ENCODE measurements around the gene SPAG16. TPM values are rescaled to one million over a fixed set of nuclear protein-coding genes. Genes with fewer than 3 reads are reported as not detected.
"Not testable (repeated sequence)": the region's sequence is repeated elsewhere in the genome, so short reads cannot be mapped to it uniquely, and the experiment has no call there.

SPAG16 gene
- polyA plus RNA-seq, 3 donors from 2014 or later: 9.7 to 18.6 (median 11.5) TPM

- not testable (repeated sequence) for DNase-seq; H3K27ac Mint-ChIP-seq; H3K9me3 Mint-ChIP-seq; H3K4me3 Mint-ChIP-seq; H3K4me1 Mint-ChIP-seq; H3K36me3 Mint-ChIP-seq; H3K27me3 Mint-ChIP-seq (ENCODE audit: low read depth in 3 of 3)
Measured at GRCh38 chr2:213407027-213407426, 122.8 kb downstream of the SPAG16 start.

GRCh38 chr2:213408426-213409070 is 124.3 kb downstream of the SPAG16 start:
- H3K4me3 Mint-ChIP-seq; H3K9me3 Mint-ChIP-seq; H3K4me1 Mint-ChIP-seq; H3K27me3 Mint-ChIP-seq (ENCODE audit: low read depth in 3 of 3); DNase-seq; H3K36me3 Mint-ChIP-seq; H3K27ac Mint-ChIP-seq: not testable (repeated sequence)

- not testable (repeated sequence) for H3K27me3 Mint-ChIP-seq (ENCODE audit: low read depth in 3 of 3); DNase-seq; H3K4me1 Mint-ChIP-seq; H3K27ac Mint-ChIP-seq; H3K4me3 Mint-ChIP-seq; H3K9me3 Mint-ChIP-seq; H3K36me3 Mint-ChIP-seq
Measured at GRCh38 chr2:213410687-213411086, 126.4 kb downstream of the SPAG16 start.

GRCh38 chr2:213411582-213412289 is 127.5 kb downstream of the SPAG16 start:
- H3K27me3 Mint-ChIP-seq (ENCODE audit: low read depth in 3 of 3): no peaks in the 10 kb centered on the region
- no peak overlapping the region for H3K27ac Mint-ChIP-seq

GRCh38 chr2:213415093-213415492 is 130.8 kb downstream of the SPAG16 start:
- H3K27me3 Mint-ChIP-seq (ENCODE audit: low read depth in 3 of 3): no peaks in the 10 kb centered on the region
- peaks cover 0 to 4% (median 0%) of the 10 kb centered on the region in 6 donors for H3K9me3 Mint-ChIP-seq
- H3K36me3 Mint-ChIP-seq: no peaks in the 10 kb centered on the region
- H3K27ac Mint-ChIP-seq: no peak overlapping the region
- H3K4me3 Mint-ChIP-seq: no peak overlapping the region
- DNase-seq: no peak
- no peaks in the 10 kb centered on the region for H3K4me1 Mint-ChIP-seq

More at GRCh38 chr2:213411582-213412289, 127.5 kb downstream of the SPAG16 start:
- Mint-ChIP-seq H3K4me1 (no peaks in the 10 kb centered on the region), H3K9me3 (peaks cover 0 to 3% (median 0%) of the 10 kb centered on the region in 6 donors), H3K4me3 (no peak overlapping the region), H3K36me3 (no peaks in the 10 kb centered on the region)
- DNase-seq: no peak

GRCh38 chr2:213416832-213417231 is 132.6 kb downstream of the SPAG16 start:
- H3K27me3 Mint-ChIP-seq (ENCODE audit: low read depth in 3 of 3): no peaks in the 10 kb centered on the region
- no peaks in the 10 kb centered on the region for H3K36me3 Mint-ChIP-seq
- H3K9me3 Mint-ChIP-seq: peaks cover 0 to 4% (median 0%) of the 10 kb centered on the region in 6 donors
- H3K4me3 Mint-ChIP-seq: no peak overlapping the region
- H3K27ac Mint-ChIP-seq: no peak overlapping the region
- no peak for DNase-seq
- H3K4me1 Mint-ChIP-seq: no peaks in the 10 kb centered on the region

- no peak for DNase-seq
- no peaks in the 10 kb centered on the region for H3K27me3 Mint-ChIP-seq (ENCODE audit: low read depth in 3 of 3)
- no peaks in the 10 kb centered on the region for H3K4me1 Mint-ChIP-seq
- no peak overlapping the region for H3K27ac Mint-ChIP-seq
- no peaks in the 10 kb centered on the region for H3K36me3 Mint-ChIP-seq
- H3K9me3 Mint-ChIP-seq: peaks cover 0 to 9% (median 0%) of the 10 kb centered on the region in 6 donors
- no peak overlapping the region for H3K4me3 Mint-ChIP-seq
Measured at GRCh38 chr2:213419980-213420379, 135.7 kb downstream of the SPAG16 start.

GRCh38 chr2:213420828-213421385 is 136.6 kb downstream of the SPAG16 start:
- Mint-ChIP-seq H3K36me3 (no peaks in the 10 kb centered on the region), H3K27me3 (ENCODE audit: low read depth in 3 of 3) (no peaks in the 10 kb centered on the region), H3K4me3 (no peak overlapping the region), H3K9me3 (peaks cover 0 to 9% (median 0%) of the 10 kb centered on the region in 6 donors), H3K27ac (no peak overlapping the region), H3K4me1 (no peaks in the 10 kb centered on the region)
- DNase-seq: no peak

GRCh38 chr2:213422211-213422610 is 137.9 kb downstream of the SPAG16 start:
- Mint-ChIP-seq H3K4me1 (no peaks in the 10 kb centered on the region), H3K36me3 (no peaks in the 10 kb centered on the region), H3K27me3 (ENCODE audit: low read depth in 3 of 3) (no peaks in the 10 kb centered on the region), H3K4me3 (no peak overlapping the region), H3K27ac (no peak overlapping the region), H3K9me3 (peaks cover 0 to 9% (median 0%) of the 10 kb centered on the region in 6 donors)
- DNase-seq: no peak

- H3K27me3 Mint-ChIP-seq (ENCODE audit: low read depth in 3 of 3): peaks cover 0 to 2% (median 0%) of the 10 kb centered on the region in 3 donors
- H3K27ac Mint-ChIP-seq: no peak overlapping the region
- peaks cover 6 to 23% (median 9%) of the 10 kb centered on the region in 6 donors for H3K9me3 Mint-ChIP-seq
- H3K4me3 Mint-ChIP-seq: no peak overlapping the region
- no peak for DNase-seq
- H3K36me3 Mint-ChIP-seq: no peaks in the 10 kb centered on the region
- no peaks in the 10 kb centered on the region for H3K4me1 Mint-ChIP-seq
Measured at GRCh38 chr2:213425618-213426017, 141.4 kb downstream of the SPAG16 start.

- no peak for DNase-seq
- H3K36me3 Mint-ChIP-seq: no peaks in the 10 kb centered on the region
- peaks cover 0 to 2% (median 0%) of the 10 kb centered on the region in 3 donors for H3K27me3 Mint-ChIP-seq (ENCODE audit: low read depth in 3 of 3)
- H3K9me3 Mint-ChIP-seq: peaks cover 6 to 33% (median 14%) of the 10 kb centered on the region in 6 donors
- H3K4me3 Mint-ChIP-seq: no peak overlapping the region
- H3K4me1 Mint-ChIP-seq: no peaks in the 10 kb centered on the region
- no peak overlapping the region for H3K27ac Mint-ChIP-seq
Measured at GRCh38 chr2:213429516-213429915, 145.3 kb downstream of the SPAG16 start.

- Mint-ChIP-seq H3K4me3 (no peak overlapping the region), H3K27ac (no peak overlapping the region), H3K36me3 (no peaks in the 10 kb centered on the region), H3K27me3 (ENCODE audit: low read depth in 3 of 3) (peaks cover 0 to 3% (median 0%) of the 10 kb centered on the region in 3 donors), H3K9me3 (peaks cover 0 to 30% (median 13%) of the 10 kb centered on the region in 6 donors), H3K4me1 (no peaks in the 10 kb centered on the region)
- DNase-seq: no peak
Measured at GRCh38 chr2:213443921-213444320, 159.7 kb downstream of the SPAG16 start.

- no peak for DNase-seq
- Mint-ChIP-seq H3K4me1 (no peaks in the 10 kb centered on the region), H3K27ac (no peak overlapping the region), H3K9me3 (peaks cover 3 to 24% (median 13%) of the 10 kb centered on the region in 6 donors), H3K4me3 (no peak overlapping the region), H3K27me3 (ENCODE audit: low read depth in 3 of 3) (peaks cover 0 to 2% (median 0%) of the 10 kb centered on the region in 3 donors), H3K36me3 (no peaks in the 10 kb centered on the region)
Measured at GRCh38 chr2:213451542-213452239, 167.4 kb downstream of the SPAG16 start.

Measured in immature natural killer cell (primary cell).